HEK293T (cell line): Measurements from ENCODE around the gene KRT34.

Experiments used
- ARNT ChIP-seq: fragments of 450-650 bp; IDR thresholded peaks from 2 replicates; pipeline ENCODE4 v1.6.1; 2017; ENCODE audit warnings: mild to moderate bottlenecking
- BHLHE40 ChIP-seq: fragments of 450-650 bp; IDR thresholded peaks from 2 replicates; pipeline ENCODE4 v1.6.1; 2016; ENCODE audit warnings: mild to moderate bottlenecking, moderate library complexity, borderline replicate concordance
- CTBP1 ChIP-seq: fragments of 450-650 bp; IDR thresholded peaks from 2 replicates; pipeline ENCODE4 v1.6.1; 2016; ENCODE audit warnings: borderline replicate concordance
- ELF4 ChIP-seq: fragments of 450-650 bp; IDR thresholded peaks from 2 replicates; pipeline ENCODE4 v1.6.1; 2017; ENCODE audit warnings: antibody characterized with exemption
- FOXA1 ChIP-seq: fragments of 450-650 bp; IDR thresholded peaks from 2 replicates; pipeline ENCODE4 v1.6.1; 2016; ENCODE audit warnings: mild to moderate bottlenecking
- FOXK2 ChIP-seq: fragments of 450-650 bp; IDR thresholded peaks from 2 replicates; pipeline ENCODE4 v1.6.1; 2016; ENCODE audit warnings: mild to moderate bottlenecking
- FOXM1 ChIP-seq: fragments of 450-650 bp; IDR thresholded peaks from 2 replicates; pipeline ENCODE4 v1.6.1; 2017; ENCODE audit warnings: mild to moderate bottlenecking, borderline replicate concordance
- LEF1 ChIP-seq: fragments of 450-650 bp; IDR thresholded peaks from 2 replicates; pipeline ENCODE4 v1.6.1; 2017; ENCODE audit warnings: mild to moderate bottlenecking, borderline replicate concordance
- NFRKB ChIP-seq: fragments of 450-650 bp; IDR thresholded peaks from 2 replicates; pipeline ENCODE4 v1.6.1; 2016; ENCODE audit warnings: mild to moderate bottlenecking, moderate library complexity
- SP1 ChIP-seq: fragments of 450-650 bp; IDR thresholded peaks from 2 replicates; pipeline ENCODE4 v1.6.1; 2017
- SUZ12 ChIP-seq: fragments of 450-650 bp; IDR thresholded peaks from 2 replicates; pipeline ENCODE4 v1.6.1; 2016; ENCODE audit warnings: mild to moderate bottlenecking
- TARDBP ChIP-seq: fragments of 450-650 bp; IDR thresholded peaks from 2 replicates; pipeline ENCODE4 v1.6.1; 2016
- TF ChIP-seq, protein P1 (sequence below): fragments of 450-650 bp; IDR thresholded peaks from 2 replicates; pipeline ENCODE4 v1.6.1; 2016

DNA sequence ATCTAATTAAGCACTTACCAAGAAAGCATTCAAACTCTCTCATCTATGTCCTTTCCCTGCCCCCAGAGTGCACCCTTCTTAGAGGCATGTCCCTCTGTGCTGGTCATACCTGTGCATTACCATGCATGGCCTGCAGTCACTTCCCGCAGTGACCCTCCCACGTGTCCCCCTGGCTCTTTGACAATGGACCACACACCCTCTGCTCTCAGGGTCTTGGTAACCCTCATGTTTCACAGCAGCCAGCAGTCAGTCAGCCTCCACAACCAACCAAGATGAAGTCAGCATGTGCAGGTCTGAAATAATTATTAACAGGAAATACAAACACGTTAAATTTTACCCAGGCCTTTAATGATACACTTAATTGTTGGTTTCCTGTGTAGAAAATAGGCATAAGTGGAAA lies 41.6 kb downstream of the KRT34 start:
- TF ChIP-seq ELF4 (no peak), FOXK2 (no peak), SUZ12 (no peak), FOXA1 (no peak), BHLHE40 (no peak), TARDBP (no peak), FOXM1 (no peak), CTBP1 (no peak), SP1 (no peak), NFRKB (no peak), ARNT (no peak), LEF1 (no peak)
- TF ChIP-seq, protein P1, sequence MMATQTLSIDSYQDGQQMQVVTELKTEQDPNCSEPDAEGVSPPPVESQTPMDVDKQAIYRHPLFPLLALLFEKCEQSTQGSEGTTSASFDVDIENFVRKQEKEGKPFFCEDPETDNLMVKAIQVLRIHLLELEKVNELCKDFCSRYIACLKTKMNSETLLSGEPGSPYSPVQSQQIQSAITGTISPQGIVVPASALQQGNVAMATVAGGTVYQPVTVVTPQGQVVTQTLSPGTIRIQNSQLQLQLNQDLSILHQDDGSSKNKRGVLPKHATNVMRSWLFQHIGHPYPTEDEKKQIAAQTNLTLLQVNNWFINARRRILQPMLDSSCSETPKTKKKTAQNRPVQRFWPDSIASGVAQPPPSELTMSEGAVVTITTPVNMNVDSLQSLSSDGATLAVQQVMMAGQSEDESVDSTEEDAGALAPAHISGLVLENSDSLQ = no peak
